ENCODE results near the gene ZNF787.

- TF ChIP-seq, protein P1, sequence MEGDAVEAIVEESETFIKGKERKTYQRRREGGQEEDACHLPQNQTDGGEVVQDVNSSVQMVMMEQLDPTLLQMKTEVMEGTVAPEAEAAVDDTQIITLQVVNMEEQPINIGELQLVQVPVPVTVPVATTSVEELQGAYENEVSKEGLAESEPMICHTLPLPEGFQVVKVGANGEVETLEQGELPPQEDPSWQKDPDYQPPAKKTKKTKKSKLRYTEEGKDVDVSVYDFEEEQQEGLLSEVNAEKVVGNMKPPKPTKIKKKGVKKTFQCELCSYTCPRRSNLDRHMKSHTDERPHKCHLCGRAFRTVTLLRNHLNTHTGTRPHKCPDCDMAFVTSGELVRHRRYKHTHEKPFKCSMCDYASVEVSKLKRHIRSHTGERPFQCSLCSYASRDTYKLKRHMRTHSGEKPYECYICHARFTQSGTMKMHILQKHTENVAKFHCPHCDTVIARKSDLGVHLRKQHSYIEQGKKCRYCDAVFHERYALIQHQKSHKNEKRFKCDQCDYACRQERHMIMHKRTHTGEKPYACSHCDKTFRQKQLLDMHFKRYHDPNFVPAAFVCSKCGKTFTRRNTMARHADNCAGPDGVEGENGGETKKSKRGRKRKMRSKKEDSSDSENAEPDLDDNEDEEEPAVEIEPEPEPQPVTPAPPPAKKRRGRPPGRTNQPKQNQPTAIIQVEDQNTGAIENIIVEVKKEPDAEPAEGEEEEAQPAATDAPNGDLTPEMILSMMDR (IDR thresholded peaks at IDR 0.05) = no peak
- TF ChIP-seq POLR2A (IDR thresholded peaks at IDR 0.05) (no peak), POLR2AphosphoS5 (IDR thresholded peaks at IDR 0.05) (no peak)
Observed at GRCh38 chr19:56134654-56134921, 13.5 kb upstream of the ZNF787 start.
